Activated T-cell treated with anti-CD3 and anti-CD28 coated beads, Interleukin-2, amount 50 U/mL, for 4 hours (primary cell): ENCODE measurements around the gene MAX. TPM values are rescaled to one million over a fixed set of nuclear protein-coding genes. Genes with fewer than 3 reads are reported as not detected.

Source experiments
- ATAC-seq, 2 donors: fragments of 200-7000 bp; cut with Tn5 transposase; one replicate each; pipeline ENCODE4 v1.10.0; 2021
- DNase-seq: peaks from one replicate; pipeline ENCODE4 v3.0.0-alpha.2; 2020
- H3K27me3 Mint-ChIP-seq: one replicate; pipeline ENCODE4 v1.8.0; 2021; ENCODE audit warnings: low read depth, mixed read lengths
- H3K36me3 Mint-ChIP-seq: one replicate; pipeline ENCODE4 v1.8.0; 2022; ENCODE audit warnings: mixed read lengths; ENCODE audit not compliant: insufficient read depth
- H3K4me1 Mint-ChIP-seq: one replicate; pipeline ENCODE4 v1.8.0; 2021; ENCODE audit warnings: low read depth, mixed read lengths
- H3K4me3 Mint-ChIP-seq: one replicate; pipeline ENCODE4 v1.8.0; 2021; ENCODE audit warnings: mild to moderate bottlenecking, moderate library complexity, mixed read lengths
- H3K9me3 Mint-ChIP-seq: one replicate; pipeline ENCODE4 v1.8.0; 2021; ENCODE audit warnings: mixed read lengths
- total RNA-seq, 3 donors: library from RNA; stranded (reverse); gene quantifications; one replicate each; pipeline ENCODE4 v1.2.1, GENCODE V29; 2021

The MAX gene
- total RNA-seq, 3 donors from 2014 or later = 134 to 151 (median 143) TPM

DNA sequence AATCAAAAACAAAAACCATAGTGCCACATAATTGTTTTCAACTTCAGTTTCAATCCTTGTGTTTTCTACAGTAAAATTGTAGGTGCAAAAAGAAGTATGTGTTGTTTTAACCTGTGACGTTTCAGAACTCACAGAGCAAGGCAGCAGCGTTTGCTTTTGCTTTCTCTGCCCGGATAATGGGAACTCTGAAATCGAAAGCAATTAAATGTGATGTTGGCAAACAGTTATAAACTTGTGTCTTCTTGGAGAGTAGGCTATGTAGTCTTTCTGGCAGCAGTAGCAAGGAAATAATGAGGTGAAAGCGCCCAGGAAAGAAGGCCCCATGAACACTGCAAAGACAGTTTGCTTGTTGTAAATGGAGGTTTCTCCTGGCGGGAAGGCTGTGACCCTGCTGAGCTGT, 76.5 kb downstream of the MAX start:
- DNase-seq (no peak), ATAC-seq (no peak)
- Mint-ChIP-seq H3K4me1 (no peaks in the 10 kb centered on the region), H3K9me3 (no peaks in the 10 kb centered on the region), H3K4me3 (no peak overlapping the region), H3K27me3 (no peaks in the 10 kb centered on the region), H3K36me3 (peaks cover 18% of the 10 kb centered on the region)

Other genes starting within 250 kb of the MAX start
- gene SPTB, start 222.6 kb downstream of the MAX start, total RNA-seq = under 1 TPM; 0.08 to 0.20 (median 0.08) TPM
- 10 to 100 TPM; 48.3 to 55.8 (median 49.3) TPM for gene CHURC1, start 188.1 kb downstream of the MAX start, total RNA-seq
- under 1 TPM in 1 of 3 donors, not detected in 2; 0.22 TPM for gene GPX2, start 159.8 kb downstream of the MAX start, total RNA-seq
- gene RAB15, start 130.2 kb downstream of the MAX start, total RNA-seq = 1 to 10 TPM; 2.7 to 3.7 (median 3.5) TPM
- 10 to 100 TPM in 2 of 3 donors, 1 to 10 TPM in 1; 9.4 to 11.7 (median 10.9) TPM for gene FNTB, start 115.6 kb downstream of the MAX start, total RNA-seq